ENCODE results near the gene HOXC6. TPM values are rescaled to one million over a fixed set of nuclear protein-coding genes. Genes with fewer than 3 reads are reported as not detected.

The HOXC6 gene
- total and polyA plus RNA-seq, 2 experiments from 2014 or later, result not detected

GRCh38 chr12:54002915-54003389 lies 25.3 kb upstream of the HOXC6 start:
- Histone ChIP-seq H3K27me3 (peaks cover 100% of the 10 kb centered on the region), H3K9me3 (ENCODE audit: low read depth) (no peaks in the 10 kb centered on the region), H3K27ac (no peak overlapping the region), H3K4me1 (ENCODE audit: low read depth) (no peaks in the 10 kb centered on the region), H3K36me3 (no peaks in the 10 kb centered on the region), H3K4me3 (no peak overlapping the region)
- no peak for DNase-seq (ENCODE audit: low read depth in 1 of 2, low spot score in 1 of 2)
- no peak for TF ChIP-seq CTCF (IDR thresholded peaks at IDR 0.05; ENCODE audit: low read depth, low read length)

GRCh38 chr12:54003625-54004024 lies 24.6 kb upstream of the HOXC6 start:
- no peaks in the 10 kb centered on the region for H3K4me1 ChIP-seq (ENCODE audit: low read depth)
- no peak for DNase-seq (ENCODE audit: low read depth in 1 of 2, low spot score in 1 of 2)
- H3K36me3 ChIP-seq, result no peaks in the 10 kb centered on the region
- no peak overlapping the region for H3K4me3 ChIP-seq
- TF ChIP-seq CTCF (IDR thresholded peaks at IDR 0.05; ENCODE audit: low read depth, low read length), result no peak
- no peaks in the 10 kb centered on the region for H3K9me3 ChIP-seq (ENCODE audit: low read depth)
- H3K27ac ChIP-seq, result no peak overlapping the region
- H3K27me3 ChIP-seq, result peaks cover 100% of the 10 kb centered on the region

- H3K4me1 ChIP-seq (ENCODE audit: low read depth), result no peaks in the 10 kb centered on the region
- no peaks in the 10 kb centered on the region for H3K9me3 ChIP-seq (ENCODE audit: low read depth)
- TF ChIP-seq CTCF (IDR thresholded peaks at IDR 0.05; ENCODE audit: low read depth, low read length), result no peak
- H3K27ac ChIP-seq, result no peak overlapping the region
- no peaks in the 10 kb centered on the region for H3K36me3 ChIP-seq
- no peak overlapping the region for H3K4me3 ChIP-seq
- DNase-seq (ENCODE audit: low read depth in 1 of 2, low spot score in 1 of 2), result no peak
- peaks cover 100% of the 10 kb centered on the region for H3K27me3 ChIP-seq
These were observed 24.0 kb upstream of the HOXC6 start for GRCh38 chr12:54004063-54004840.

GRCh38 chr12:54004841-54005530 lies 23.3 kb upstream of the HOXC6 start:
- TF ChIP-seq CTCF (IDR thresholded peaks at IDR 0.05; ENCODE audit: low read depth, low read length), result no peak
- no peaks in the 10 kb centered on the region for H3K9me3 ChIP-seq (ENCODE audit: low read depth)
- no peak for DNase-seq (ENCODE audit: low read depth in 1 of 2, low spot score in 1 of 2)
- H3K27ac ChIP-seq, result no peak overlapping the region
- no peaks in the 10 kb centered on the region for H3K4me1 ChIP-seq (ENCODE audit: low read depth)
- H3K36me3 ChIP-seq, result no peaks in the 10 kb centered on the region
- peaks cover 100% of the 10 kb centered on the region for H3K27me3 ChIP-seq
- H3K4me3 ChIP-seq, result no peak overlapping the region

GRCh38 chr12:54005531-54005852 lies 22.7 kb upstream of the HOXC6 start:
- no peaks in the 10 kb centered on the region for H3K4me1 ChIP-seq (ENCODE audit: low read depth)
- H3K9me3 ChIP-seq (ENCODE audit: low read depth), result no peaks in the 10 kb centered on the region
- DNase-seq (ENCODE audit: low read depth in 1 of 2, low spot score in 1 of 2), result no peak
- H3K4me3 ChIP-seq, result no peak overlapping the region
- H3K36me3 ChIP-seq, result no peaks in the 10 kb centered on the region
- H3K27me3 ChIP-seq, result peaks cover 100% of the 10 kb centered on the region
- TF ChIP-seq CTCF (IDR thresholded peaks at IDR 0.05; ENCODE audit: low read depth, low read length), result no peak
- H3K27ac ChIP-seq, result no peak overlapping the region

Measured in cardiac muscle cell (in vitro differentiated cells and primary cell).